Peyer's patch (tissue), 4 donors: ENCODE measurements around the gene COL6A3. TPM values are rescaled to one million over a fixed set of nuclear protein-coding genes. Genes with fewer than 3 reads are reported as not detected.

Experiments used
- DNase-seq, 3 donors: peaks; one replicate each; pipeline ENCODE4 v3.0.0-alpha.2; 2017 to 2019
- H3K27ac ChIP-seq, 4 donors: fragments of 200-600 bp; sonication (generic); one replicate each; pipeline ENCODE4 v1.5.1; 2016 to 2019
- H3K27me3 ChIP-seq, 2 donors: fragments of 200-600 bp; sonication (generic); one replicate each; pipeline ENCODE4 v1.5.1; 2019
- H3K36me3 ChIP-seq, 3 donors: fragments of 200-600 bp; sonication (generic); one replicate each; pipeline ENCODE4 v1.5.1; 2016 to 2019
- H3K4me1 ChIP-seq, 4 donors: fragments of 200-600 bp; sonication (generic); one replicate each; pipeline ENCODE4 v1.5.1; 2016 to 2019
- H3K4me3 ChIP-seq, 4 donors: fragments of 200-600 bp; sonication (generic); 1 replicate in 3 of 4; 2 replicates in 1 of 4; pipeline ENCODE4 v1.5.1; 2016 to 2019; ENCODE audit warnings: mild to moderate bottlenecking in 1 of 4
- H3K9me3 ChIP-seq, 4 donors: fragments of 200-600 bp; sonication (generic); one replicate each; pipeline ENCODE4 v1.5.1; 2016 to 2019; ENCODE audit warnings: mild to moderate bottlenecking in 1 of 4
- POLR2A ChIP-seq, 2 donors: fragments of 450-650 bp; IDR thresholded peaks; one replicate each; pipeline ENCODE4 v1.5.1; 2017; ENCODE audit warnings: antibody characterized with exemption in 2 of 2, mild to moderate bottlenecking in 2 of 2, moderate library complexity in 2 of 2
- total RNA-seq, 4 donors: library from RNA; depleted of rRNA; stranded (reverse); fragments of >200 nt; gene quantifications; one replicate each; pipeline ENCODE4 v1.1.0, GENCODE V29; 2016
- TF ChIP-seq, protein P1 (sequence below), 6 experiments: fragments of 450-650 bp in 4 of 6; fragments of 200-600 bp in 2 of 6; sonication (generic) in 1 of 6; IDR thresholded peaks; one replicate each; pipeline ENCODE4 v1.5.1; 2017 to 2019; ENCODE audit warnings: antibody characterized with exemption in 6 of 6, mild to moderate bottlenecking in 3 of 6, moderate library complexity in 1 of 6

The COL6A3 gene
- total RNA-seq, 4 donors from 2014 or later, result 51.7 to 172 (median 71.0) TPM

DNA sequence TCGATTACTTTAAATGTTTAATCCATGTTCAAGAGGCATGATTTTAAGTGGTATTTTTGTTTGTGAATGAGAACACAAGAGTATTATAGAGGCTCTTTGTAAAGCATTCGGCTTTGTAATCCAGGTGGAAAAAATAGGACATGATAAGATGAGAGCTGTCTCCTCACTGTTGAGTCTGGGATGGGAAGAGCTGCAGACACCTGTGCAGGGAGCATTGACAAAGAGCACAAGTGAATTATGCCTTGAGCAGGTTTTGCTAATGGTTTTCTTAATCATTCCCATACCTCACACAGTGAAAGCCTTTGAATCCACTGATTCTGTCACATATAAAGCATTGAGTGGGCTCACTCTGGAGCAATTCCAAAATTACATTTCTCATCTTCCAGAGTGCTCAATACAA is 9.6 kb downstream of the COL6A3 start:
- Histone ChIP-seq H3K36me3 (no peaks in the 10 kb centered on the region), H3K27me3 (no peaks in the 10 kb centered on the region), H3K9me3 (no peaks in the 10 kb centered on the region), H3K4me3 (no peak overlapping the region), H3K4me1 (peaks cover 0 to 9% (median 0%) of the 10 kb centered on the region in 4 donors), H3K27ac (peak overlapping the region in 1 of 4 donors; percentile 55)
- TF ChIP-seq POLR2A (IDR thresholded peaks at IDR 0.05), result no peak
- TF ChIP-seq, protein P1, sequence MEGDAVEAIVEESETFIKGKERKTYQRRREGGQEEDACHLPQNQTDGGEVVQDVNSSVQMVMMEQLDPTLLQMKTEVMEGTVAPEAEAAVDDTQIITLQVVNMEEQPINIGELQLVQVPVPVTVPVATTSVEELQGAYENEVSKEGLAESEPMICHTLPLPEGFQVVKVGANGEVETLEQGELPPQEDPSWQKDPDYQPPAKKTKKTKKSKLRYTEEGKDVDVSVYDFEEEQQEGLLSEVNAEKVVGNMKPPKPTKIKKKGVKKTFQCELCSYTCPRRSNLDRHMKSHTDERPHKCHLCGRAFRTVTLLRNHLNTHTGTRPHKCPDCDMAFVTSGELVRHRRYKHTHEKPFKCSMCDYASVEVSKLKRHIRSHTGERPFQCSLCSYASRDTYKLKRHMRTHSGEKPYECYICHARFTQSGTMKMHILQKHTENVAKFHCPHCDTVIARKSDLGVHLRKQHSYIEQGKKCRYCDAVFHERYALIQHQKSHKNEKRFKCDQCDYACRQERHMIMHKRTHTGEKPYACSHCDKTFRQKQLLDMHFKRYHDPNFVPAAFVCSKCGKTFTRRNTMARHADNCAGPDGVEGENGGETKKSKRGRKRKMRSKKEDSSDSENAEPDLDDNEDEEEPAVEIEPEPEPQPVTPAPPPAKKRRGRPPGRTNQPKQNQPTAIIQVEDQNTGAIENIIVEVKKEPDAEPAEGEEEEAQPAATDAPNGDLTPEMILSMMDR (IDR thresholded peaks at IDR 0.05), result no peak
- no peak for DNase-seq

DNA sequence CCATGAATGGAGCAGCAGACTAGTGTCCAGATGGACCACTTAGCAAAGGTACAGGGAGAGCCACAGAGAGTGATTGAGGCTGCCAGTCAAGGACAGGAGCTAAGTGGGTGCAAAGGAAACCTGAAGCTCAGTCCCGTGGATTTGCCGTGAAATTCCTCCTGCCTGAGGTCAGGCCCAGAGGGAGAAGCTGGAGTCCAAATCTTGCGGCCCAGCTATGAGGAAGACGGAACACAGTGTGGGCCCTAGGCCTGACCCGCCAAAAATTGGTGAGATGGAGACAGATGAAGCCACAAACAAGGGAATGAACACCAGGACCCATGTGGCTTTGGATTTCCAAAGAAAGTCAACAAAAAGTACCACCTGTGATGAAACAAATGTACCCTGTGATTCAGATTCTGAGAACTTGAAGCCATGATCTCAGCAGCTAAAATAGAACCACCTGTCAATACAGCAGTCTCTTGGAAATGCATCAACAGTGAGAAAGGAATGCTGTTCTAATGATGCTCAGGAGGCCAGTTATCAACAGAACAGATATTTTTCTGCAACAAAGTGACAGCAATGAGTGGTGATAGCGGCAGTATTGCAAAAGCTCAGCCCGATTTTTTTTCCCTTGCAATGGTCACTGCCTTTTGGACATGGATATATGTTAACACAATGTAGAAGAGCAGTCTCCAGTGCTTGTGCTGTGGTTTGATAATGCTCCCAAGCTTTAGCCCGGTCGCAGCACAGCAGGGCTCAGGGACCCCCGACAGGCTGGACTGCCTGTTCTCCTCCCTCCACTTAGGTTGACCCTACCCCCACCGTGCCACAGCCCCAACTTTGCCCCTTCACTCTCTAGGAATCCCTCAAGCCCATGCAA is 10.7 kb downstream of the COL6A3 start:
- DNase-seq, result peak in 1 of 3 donors; percentile 49
- Histone ChIP-seq H3K4me1 (peaks cover 0 to 9% (median 0%) of the 10 kb centered on the region in 4 donors), H3K4me3 (no peak overlapping the region), H3K9me3 (no peaks in the 10 kb centered on the region), H3K27ac (peak overlapping the region in 2 of 4 donors; percentile 34 to 66), H3K27me3 (no peaks in the 10 kb centered on the region), H3K36me3 (no peaks in the 10 kb centered on the region)
- TF ChIP-seq, protein P1 (IDR thresholded peaks at IDR 0.05), result no peak
- no peak for TF ChIP-seq POLR2A (IDR thresholded peaks at IDR 0.05)

DNA sequence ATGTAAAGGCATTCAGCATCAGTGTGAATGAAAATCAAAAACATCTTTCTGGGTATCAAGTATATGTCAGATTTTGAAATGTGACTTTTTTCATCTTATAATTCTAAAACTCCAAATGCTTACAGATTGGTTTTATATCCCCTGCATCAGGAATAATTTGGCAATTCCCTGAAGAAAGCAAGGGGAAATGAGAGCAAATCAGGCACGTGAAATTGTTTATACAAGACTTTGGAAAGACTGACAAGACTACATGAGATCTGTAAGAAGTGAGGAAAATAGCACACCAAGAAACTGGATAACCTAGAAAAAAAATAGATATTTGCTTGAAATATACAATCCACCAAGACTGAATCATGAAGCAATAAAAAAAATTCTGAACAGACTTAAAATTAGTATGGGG is 13.8 kb downstream of the COL6A3 start:
- Histone ChIP-seq H3K4me3 (no peak overlapping the region), H3K27ac (peak overlapping the region in 1 of 4 donors; percentile 38), H3K9me3 (no peaks in the 10 kb centered on the region), H3K36me3 (no peaks in the 10 kb centered on the region), H3K4me1 (peaks cover 0 to 5% (median 0%) of the 10 kb centered on the region in 4 donors), H3K27me3 (no peaks in the 10 kb centered on the region)
- no peak for DNase-seq
- TF ChIP-seq, protein P1 (IDR thresholded peaks at IDR 0.05), result no peak
- TF ChIP-seq POLR2A (IDR thresholded peaks at IDR 0.05), result no peak

DNA sequence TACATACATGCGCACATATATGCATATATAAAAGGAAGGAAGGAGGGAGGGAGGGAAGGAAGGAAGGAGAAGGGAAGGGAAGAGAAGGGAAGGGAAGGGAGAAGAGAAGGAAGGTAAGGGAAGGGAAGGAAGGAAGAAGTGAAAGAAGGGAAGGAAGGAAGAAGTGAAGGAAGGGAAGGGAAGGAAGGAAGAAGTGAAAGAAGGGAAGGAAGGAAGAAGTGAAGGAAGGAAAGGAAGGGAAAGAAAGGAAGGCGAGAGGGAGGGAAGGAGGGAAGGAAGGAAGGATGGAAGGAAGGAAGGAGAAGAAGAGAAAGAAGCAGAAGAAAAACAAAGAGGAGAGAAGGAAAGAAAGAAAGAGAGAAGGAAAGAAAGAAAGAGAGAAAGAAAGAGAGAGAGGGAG is 16.9 kb downstream of the COL6A3 start:
- H3K36me3 ChIP-seq, result no peaks in the 10 kb centered on the region
- H3K27me3 ChIP-seq, result no peaks in the 10 kb centered on the region
- H3K4me3 ChIP-seq, result no peak overlapping the region
- DNase-seq, result no peak
- H3K9me3 ChIP-seq, result no peaks in the 10 kb centered on the region
- no peaks in the 10 kb centered on the region for H3K4me1 ChIP-seq
- H3K27ac ChIP-seq, result no peak overlapping the region
- no peak for TF ChIP-seq POLR2A (IDR thresholded peaks at IDR 0.05)
- TF ChIP-seq, protein P1 (IDR thresholded peaks at IDR 0.05), result no peak

DNA sequence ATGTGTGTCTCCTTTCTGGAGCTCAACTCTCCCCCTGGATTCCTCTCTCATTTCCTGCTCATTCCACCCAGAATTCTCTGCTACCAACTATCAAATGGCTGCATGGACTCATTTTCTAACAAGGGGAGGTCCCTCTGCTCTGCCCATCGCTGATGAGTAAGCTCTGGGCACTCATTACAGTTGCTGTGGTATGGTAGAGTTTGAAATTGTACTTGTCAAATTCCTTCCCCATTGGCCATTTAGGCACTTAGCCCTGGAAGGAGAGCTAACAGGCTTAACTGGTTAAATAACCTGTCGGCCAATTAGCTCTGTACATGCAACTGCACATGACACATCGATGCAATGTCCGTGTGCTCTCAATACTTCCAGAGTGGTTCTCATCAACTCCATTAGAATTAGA is 20.4 kb downstream of the COL6A3 start:
- DNase-seq, result no peak
- Histone ChIP-seq H3K9me3 (no peaks in the 10 kb centered on the region), H3K27ac (no peak overlapping the region), H3K4me3 (no peak overlapping the region), H3K27me3 (no peaks in the 10 kb centered on the region), H3K36me3 (no peaks in the 10 kb centered on the region), H3K4me1 (no peaks in the 10 kb centered on the region)
- no peak for TF ChIP-seq POLR2A (IDR thresholded peaks at IDR 0.05)
- TF ChIP-seq, protein P1 (IDR thresholded peaks at IDR 0.05), result no peak
